ENCODE measurements around the gene MTO1. TPM values are rescaled to one million over a fixed set of nuclear protein-coding genes. Genes with fewer than 3 reads are reported as not detected.
"Not testable (repeated sequence)": the region's sequence is repeated elsewhere in the genome, so short reads cannot be mapped to it uniquely, and the experiment has no call there.

Gene MTO1
- total RNA-seq, 1 donor from 2014 or later: 27.5 TPM

GRCh38 chr6:73547036-73547435 is 85.5 kb downstream of the MTO1 start:
- H3K4me3 ChIP-seq (ENCODE audit: low read depth, low read length): no peak overlapping the region
- no peaks in the 10 kb centered on the region for H3K27me3 ChIP-seq (ENCODE audit: control insufficient read depth, insufficient read depth, low read length)
- no peak for DNase-seq (ENCODE audit: low read depth)
- no peaks in the 10 kb centered on the region for H3K36me3 ChIP-seq (ENCODE audit: control insufficient read depth, insufficient read depth, low read length)
- TF ChIP-seq, protein P1, sequence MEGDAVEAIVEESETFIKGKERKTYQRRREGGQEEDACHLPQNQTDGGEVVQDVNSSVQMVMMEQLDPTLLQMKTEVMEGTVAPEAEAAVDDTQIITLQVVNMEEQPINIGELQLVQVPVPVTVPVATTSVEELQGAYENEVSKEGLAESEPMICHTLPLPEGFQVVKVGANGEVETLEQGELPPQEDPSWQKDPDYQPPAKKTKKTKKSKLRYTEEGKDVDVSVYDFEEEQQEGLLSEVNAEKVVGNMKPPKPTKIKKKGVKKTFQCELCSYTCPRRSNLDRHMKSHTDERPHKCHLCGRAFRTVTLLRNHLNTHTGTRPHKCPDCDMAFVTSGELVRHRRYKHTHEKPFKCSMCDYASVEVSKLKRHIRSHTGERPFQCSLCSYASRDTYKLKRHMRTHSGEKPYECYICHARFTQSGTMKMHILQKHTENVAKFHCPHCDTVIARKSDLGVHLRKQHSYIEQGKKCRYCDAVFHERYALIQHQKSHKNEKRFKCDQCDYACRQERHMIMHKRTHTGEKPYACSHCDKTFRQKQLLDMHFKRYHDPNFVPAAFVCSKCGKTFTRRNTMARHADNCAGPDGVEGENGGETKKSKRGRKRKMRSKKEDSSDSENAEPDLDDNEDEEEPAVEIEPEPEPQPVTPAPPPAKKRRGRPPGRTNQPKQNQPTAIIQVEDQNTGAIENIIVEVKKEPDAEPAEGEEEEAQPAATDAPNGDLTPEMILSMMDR (IDR thresholded peaks at IDR 0.05; ENCODE audit: insufficient read depth, low read length, poor library complexity, severe bottlenecking): no peak

DNA sequence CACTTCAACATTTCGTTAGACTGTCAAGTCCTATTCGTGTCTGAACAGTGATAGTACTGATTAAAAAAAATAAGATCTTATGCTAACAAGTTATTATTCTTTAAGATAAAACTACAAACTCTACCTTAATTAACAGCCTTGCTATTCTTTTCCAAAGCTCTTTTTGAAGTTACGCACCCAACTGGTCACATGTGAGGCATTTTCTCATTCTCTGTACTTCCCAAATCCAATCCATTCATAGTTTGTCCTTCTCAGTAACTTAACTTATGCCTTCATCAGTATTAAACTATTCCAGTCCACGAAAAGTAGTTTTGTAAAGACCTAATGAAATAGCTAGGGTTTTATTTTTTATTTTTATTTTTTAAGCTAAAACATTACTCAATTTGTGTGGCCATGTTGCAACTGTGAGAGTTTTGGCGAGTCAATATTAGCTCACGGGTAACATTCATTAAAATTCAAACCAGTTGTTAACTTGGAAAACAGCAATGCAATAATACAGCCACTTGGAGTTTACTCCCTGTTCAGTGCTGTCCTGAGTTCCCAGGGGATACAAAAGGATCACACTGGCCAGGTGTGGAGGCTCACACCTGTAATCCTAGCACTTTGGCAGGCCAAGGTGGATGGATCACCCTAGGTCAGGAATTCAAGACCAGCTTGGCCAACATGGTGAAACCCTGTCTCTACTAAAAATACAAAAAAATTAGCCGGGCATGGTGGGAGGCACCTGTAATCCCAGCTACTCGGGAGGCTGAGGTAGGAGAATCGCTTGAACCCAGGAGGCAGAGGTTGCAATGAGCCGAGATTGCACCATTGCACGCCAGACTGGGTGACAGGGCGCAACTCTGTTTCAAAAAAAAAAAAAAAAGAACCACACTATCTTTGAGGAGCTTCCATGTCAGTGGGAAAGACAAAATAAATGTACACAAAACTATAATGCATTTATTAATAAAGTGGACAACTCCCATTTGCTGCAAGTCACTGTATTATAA is 87.2 kb downstream of the MTO1 start:
- no peaks in the 10 kb centered on the region for H3K36me3 ChIP-seq (ENCODE audit: control insufficient read depth, insufficient read depth, low read length)
- H3K4me3 ChIP-seq (ENCODE audit: low read depth, low read length): no peak overlapping the region
- TF ChIP-seq, protein P1 (IDR thresholded peaks at IDR 0.05; ENCODE audit: insufficient read depth, low read length, poor library complexity, severe bottlenecking): no peak
- H3K27me3 ChIP-seq (ENCODE audit: control insufficient read depth, insufficient read depth, low read length): no peaks in the 10 kb centered on the region
- DNase-seq (ENCODE audit: low read depth): no peak

DNA sequence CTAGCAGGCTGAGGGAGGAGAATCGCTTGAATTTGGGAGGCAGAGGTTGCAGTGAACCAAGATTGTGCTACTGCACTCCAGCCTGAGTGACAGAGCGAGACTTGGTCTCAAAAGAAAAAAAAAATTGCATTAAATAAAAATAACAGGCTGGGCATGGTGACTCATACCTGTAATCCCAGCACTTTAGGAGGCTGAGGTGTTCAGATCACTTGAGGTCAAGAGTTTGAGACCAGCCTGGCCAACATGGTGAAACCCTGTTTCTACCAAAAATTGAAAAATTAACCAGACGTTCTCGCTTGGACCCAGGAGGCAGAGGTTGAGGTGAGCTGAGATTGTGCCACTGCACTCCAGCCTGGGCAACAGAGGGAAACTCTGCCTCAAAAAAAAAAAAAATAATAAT is 89.6 kb downstream of the MTO1 start:
- not testable (repeated sequence) for DNase-seq (ENCODE audit: low read depth); H3K27me3 ChIP-seq (ENCODE audit: control insufficient read depth, insufficient read depth, low read length); H3K36me3 ChIP-seq (ENCODE audit: control insufficient read depth, insufficient read depth, low read length); H3K4me3 ChIP-seq (ENCODE audit: low read depth, low read length)

DNA sequence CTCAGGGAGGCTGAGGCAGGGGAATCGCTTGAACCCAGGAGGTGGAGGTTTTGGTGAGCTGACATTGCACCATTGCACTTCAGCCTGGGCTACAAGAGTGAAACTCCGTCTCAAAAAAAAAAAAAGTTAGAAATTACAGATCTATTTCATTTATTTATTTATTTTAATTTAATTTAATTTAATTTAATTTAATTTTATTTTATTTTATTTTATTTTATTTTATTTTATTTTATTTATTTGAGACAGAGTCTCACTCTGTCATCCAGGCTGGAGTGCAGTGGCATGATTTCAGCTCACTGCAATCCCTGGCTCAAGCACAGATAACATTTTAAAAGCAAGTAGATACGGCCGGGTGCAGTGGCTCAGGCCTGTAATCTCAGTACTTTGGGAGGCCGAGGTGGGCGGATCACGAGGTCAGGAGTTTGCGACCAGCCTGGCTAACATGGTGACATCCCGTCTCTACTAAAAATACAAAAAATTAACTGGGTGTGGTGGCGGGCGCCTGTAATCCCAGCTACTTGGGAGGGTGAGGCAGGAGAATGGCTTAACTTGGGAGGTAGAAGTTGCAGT is 93.9 kb downstream of the MTO1 start:
- DNase-seq (ENCODE audit: low read depth); H3K27me3 ChIP-seq (ENCODE audit: control insufficient read depth, insufficient read depth, low read length); H3K4me3 ChIP-seq (ENCODE audit: low read depth, low read length); H3K36me3 ChIP-seq (ENCODE audit: control insufficient read depth, insufficient read depth, low read length): not testable (repeated sequence)

DNA sequence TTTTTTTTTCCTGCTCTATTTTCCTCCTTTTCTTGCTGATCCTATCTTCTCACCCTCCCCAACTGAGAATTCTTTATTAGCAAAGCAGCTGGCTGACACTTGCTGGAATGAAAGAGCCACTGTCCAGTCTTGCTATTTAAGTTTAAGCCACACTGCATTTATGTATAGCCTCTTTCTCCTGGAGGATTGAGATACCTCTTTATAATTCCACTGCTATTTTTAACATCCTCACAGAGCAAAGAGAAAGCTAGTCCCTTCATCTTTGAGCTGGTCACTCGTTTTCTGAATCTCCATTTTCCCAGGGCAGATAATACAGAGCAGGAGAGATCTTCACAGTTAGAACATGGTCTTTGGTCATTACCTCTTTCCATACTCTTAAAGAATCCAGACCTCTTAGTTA is 95.3 kb downstream of the MTO1 start:
- TF ChIP-seq, protein P1 (IDR thresholded peaks at IDR 0.05; ENCODE audit: insufficient read depth, low read length, poor library complexity, severe bottlenecking): no peak
- no peaks in the 10 kb centered on the region for H3K36me3 ChIP-seq (ENCODE audit: control insufficient read depth, insufficient read depth, low read length)
- no peaks in the 10 kb centered on the region for H3K27me3 ChIP-seq (ENCODE audit: control insufficient read depth, insufficient read depth, low read length)
- DNase-seq (ENCODE audit: low read depth): no peak
- no peak overlapping the region for H3K4me3 ChIP-seq (ENCODE audit: low read depth, low read length)

Other genes starting within 250 kb of the MTO1 start
- gene KHDC1L, start 236.2 kb upstream of the MTO1 start, total RNA-seq: not detected in 2 replicates
- gene KHDC1, start 198.5 kb upstream of the MTO1 start, total RNA-seq: 2.9 and 3.3 TPM in 2 replicates
- not detected in 2 replicates for gene DPPA5, start 107.5 kb upstream of the MTO1 start, total RNA-seq
- gene KHDC3L, start 99.1 kb upstream of the MTO1 start, total RNA-seq: not detected in 2 replicates
- 0.41 and 0.50 TPM in 2 replicates for gene OOEP, start 91.8 kb upstream of the MTO1 start, total RNA-seq
- 1.1 and 1.2 TPM in 2 replicates for gene DDX43, start 66.9 kb upstream of the MTO1 start, total RNA-seq
- 8.1 and 9.5 TPM in 2 replicates for gene CGAS, start 9.4 kb upstream of the MTO1 start, total RNA-seq
- 16,505 and 18,187 TPM in 2 replicates for gene EEF1A1, start 59.3 kb downstream of the MTO1 start, total RNA-seq
- gene SLC17A5, start 192.3 kb downstream of the MTO1 start, total RNA-seq: 18.4 and 22.5 TPM in 2 replicates
- gene CD109, start 234.5 kb downstream of the MTO1 start, total RNA-seq: 8.6 and 10.4 TPM in 2 replicates